Body of pancreas (tissue), 4 donors: Measurements from ENCODE around the gene UQCR10. TPM values are rescaled to one million over a fixed set of nuclear protein-coding genes. Genes with fewer than 3 reads are reported as not detected.

ENCODE experiments used
- ATAC-seq: fragments of 150-250 bp; one replicate; pipeline ENCODE4 v1.9.1; 2016
- DNase-seq, 4 donors: peaks; one replicate each; pipeline ENCODE4 v3.0.0-alpha.2; 2019
- H3K27ac ChIP-seq, 4 donors: fragments of 200-600 bp; sonication (generic); 1 replicate in 3 of 4; 2 replicates in 1 of 4; pipeline versions ENCODE4 v1.5.1 to v1.6.1; 2016 to 2019; ENCODE audit warnings: mild to moderate bottlenecking in 1 of 4, mixed read lengths in 1 of 4, moderate library complexity in 1 of 4
- H3K27me3 ChIP-seq, 2 donors: fragments of 200-600 bp; sonication (generic); one replicate each; pipeline ENCODE4 v1.6.0; 2016; ENCODE audit warnings: mild to moderate bottlenecking in 1 of 2
- H3K36me3 ChIP-seq, 2 donors: fragments of 200-600 bp; sonication (generic); replicated peaks in 1 of 2; 2 replicates each; pipeline ENCODE4 v1.5.1; 2016; ENCODE audit warnings: low read depth in 2 of 2; ENCODE audit not compliant: insufficient read depth in 1 of 2
- H3K4me1 ChIP-seq: fragments of 200-600 bp; sonication (generic); one replicate; pipeline ENCODE4 v1.6.0; 2016
- H3K4me3 ChIP-seq, 2 donors: fragments of 200-600 bp; sonication (generic); 1 replicate in 1 of 2; 2 replicates in 1 of 2; pipeline ENCODE4 v1.5.1; 2016 to 2019
- H3K9me3 ChIP-seq, 3 donors: fragments of 200-600 bp; sonication (generic); 1 replicate in 2 of 3; 2 replicates in 1 of 3; pipeline ENCODE4 v1.5.1; 2016
- CTCF ChIP-seq, 7 experiments: fragments of 450-650 bp in 4 of 7; fragments of 200-600 bp in 3 of 7; sonication (generic) in 3 of 7; IDR thresholded peaks; one replicate each; pipeline ENCODE4 v1.5.1; 2016 to 2019; ENCODE audit warnings: antibody characterized with exemption in 7 of 7
- POLR2A ChIP-seq, 3 donors: fragments of 450-650 bp; IDR thresholded peaks; one replicate each; pipeline ENCODE4 v1.6.1; 2016; ENCODE audit warnings: antibody characterized with exemption in 3 of 3, mild to moderate bottlenecking in 2 of 3
- WGBS, 2 donors: methylation state at CpG; one replicate each; pipeline ENCODE4 v1.1.5; 2017; 5-methylcytosine and 5-hydroxymethylcytosine counted together
- intact Hi-C: fragments of 100-400 bp; cut with DNase I; formaldehyde crosslinking; loops from one replicate; pipeline ENCODE4 v1.15.1; 2023
- total RNA-seq, 2 donors: library from RNA; depleted of rRNA; stranded (reverse); fragments of >200 nt; gene quantifications; one replicate each; pipeline ENCODE4 v1.1.0, GENCODE V29; 2016

UQCR10 gene
- total RNA-seq, 2 donors from 2014 or later = 21.0 to 27.4 TPM

GRCh38 chr22:29726106-29726505 is 41.1 kb upstream of the UQCR10 start:
- H3K36me3 ChIP-seq = no peaks in the 10 kb centered on the region
- DNase-seq (no peak), ATAC-seq (no peak)
- WGBS, 2 donors = 57 to 78% methylated on average over 4 to 7 of the region's 7 CpGs
- no peaks in the 10 kb centered on the region for H3K27me3 ChIP-seq
- no peaks in the 10 kb centered on the region for H3K9me3 ChIP-seq
- H3K4me3 ChIP-seq = no peak overlapping the region
- intact Hi-C loops = no loop called here
- H3K27ac ChIP-seq = no peak overlapping the region
- no peak for TF ChIP-seq CTCF (IDR thresholded peaks at IDR 0.05)
- TF ChIP-seq POLR2A (IDR thresholded peaks at IDR 0.05) = no peak
- no peaks in the 10 kb centered on the region for H3K4me1 ChIP-seq

- DNase-seq (no peak), ATAC-seq (no peak)
- H3K27me3 ChIP-seq = no peaks in the 10 kb centered on the region
- no peaks in the 10 kb centered on the region for H3K4me1 ChIP-seq
- TF ChIP-seq POLR2A (IDR thresholded peaks at IDR 0.05) (no peak), CTCF (IDR thresholded peaks at IDR 0.05) (no peak)
- H3K9me3 ChIP-seq = no peaks in the 10 kb centered on the region
- 38 to 45% methylated on average over 10 to 15 of the region's 15 CpGs for WGBS, 2 donors
- no peak overlapping the region for H3K4me3 ChIP-seq
- intact Hi-C loops = no loop called here
- H3K27ac ChIP-seq = no peak overlapping the region
- H3K36me3 ChIP-seq = no peaks in the 10 kb centered on the region
These were observed 40.5 kb upstream of the UQCR10 start for GRCh38 chr22:29726512-29727130.

- intact Hi-C loops = no loop called here
- H3K36me3 ChIP-seq = no peaks in the 10 kb centered on the region
- H3K27me3 ChIP-seq = no peaks in the 10 kb centered on the region
- TF ChIP-seq CTCF (IDR thresholded peaks at IDR 0.05) (peak in 3 of 7 experiments; percentile 7 to 32 (median 12)), POLR2A (IDR thresholded peaks at IDR 0.05) (no peak)
- no peak overlapping the region for H3K4me3 ChIP-seq
- ATAC-seq (no peak), DNase-seq (peak in 3 of 4 donors; percentile 32 to 49 (median 39))
- no peaks in the 10 kb centered on the region for H3K9me3 ChIP-seq
- no peaks in the 10 kb centered on the region for H3K4me1 ChIP-seq
- no peak overlapping the region for H3K27ac ChIP-seq
- 9 to 15% methylated on average over 8 to 16 of the region's 17 CpGs for WGBS, 2 donors
These were observed 40.0 kb upstream of the UQCR10 start for GRCh38 chr22:29727131-29727523.

GRCh38 chr22:29729161-29729560 is 38.0 kb upstream of the UQCR10 start:
- TF ChIP-seq CTCF (IDR thresholded peaks at IDR 0.05) = no peak
- no peak for TF ChIP-seq POLR2A (IDR thresholded peaks at IDR 0.05)
- H3K9me3 ChIP-seq = no peaks in the 10 kb centered on the region

More at GRCh38 chr22:29729161-29729560, 38.0 kb upstream of the UQCR10 start:
- H3K27me3 ChIP-seq = no peaks in the 10 kb centered on the region
- WGBS, 2 donors = 85 to 90% methylated on average over 18 to 20 of the region's 20 CpGs
- intact Hi-C loops = no loop called here
- H3K4me3 ChIP-seq = no peak overlapping the region
- H3K36me3 ChIP-seq = no peaks in the 10 kb centered on the region
- ATAC-seq (no peak), DNase-seq (no peak)
- peaks cover 13% of the 10 kb centered on the region for H3K4me1 ChIP-seq
- no peak overlapping the region for H3K27ac ChIP-seq
